Kidney (tissue), 14 donors: ENCODE data around the gene ASAP3. TPM values are rescaled to one million over a fixed set of nuclear protein-coding genes. Genes with fewer than 3 reads are reported as not detected.

Experiments used
- DNase-seq, 5 donors: peaks; one replicate each; pipeline ENCODE4 v3.0.0-alpha.2; 2013 to 2020
- FAIRE-seq: peaks from 2 replicates; lab custom pipeline; 2012; peaks lifted over from hg19 to GRCh38; lab: Jason Lieb, UNC
- H3K27ac ChIP-seq, 2 donors: one replicate each; pipeline ENCODE4 v1.7.0; 2013; ENCODE audit warnings: low read depth in 2 of 2, low read length in 2 of 2, inconsistent platforms in 1 of 2
- H3K27me3 ChIP-seq: one replicate; pipeline ENCODE4 v1.7.1; 2013; ENCODE audit warnings: low read length, inconsistent platforms; ENCODE audit not compliant: control insufficient read depth, insufficient read depth
- H3K36me3 ChIP-seq, 3 donors: one replicate each; pipeline versions ENCODE4 v1.7.0 to v1.7.1; 2013; ENCODE audit warnings: low read length in 3 of 3, control low read depth in 1 of 3, inconsistent platforms in 1 of 3; ENCODE audit not compliant: insufficient read depth in 3 of 3, control insufficient read depth in 2 of 3
- H3K4me1 ChIP-seq, 3 donors: one replicate each; pipeline versions ENCODE4 v1.7.0 to v1.7.1; 2013; ENCODE audit warnings: low read length in 3 of 3, inconsistent platforms in 1 of 3, low read depth in 1 of 3; ENCODE audit not compliant: control insufficient read depth in 2 of 3, insufficient read depth in 2 of 3
- H3K4me3 ChIP-seq, 3 donors: one replicate each; pipeline versions ENCODE4 v1.7.0 to v1.8.1; 2013; ENCODE audit warnings: low read length in 3 of 3, control low read depth in 1 of 3, inconsistent platforms in 1 of 3
- H3K9ac ChIP-seq, 3 donors: one replicate each; pipeline versions ENCODE4 v1.7.0 to v1.7.1; 2013; ENCODE audit warnings: low read length in 3 of 3, control low read depth in 1 of 3, inconsistent platforms in 1 of 3
- H3K9me3 ChIP-seq, 3 donors: one replicate each; pipeline versions ENCODE4 v1.7.0 to v1.7.1; 2013; ENCODE audit warnings: low read length in 3 of 3, control low read depth in 1 of 3, inconsistent platforms in 1 of 3; ENCODE audit not compliant: control insufficient read depth in 2 of 3, insufficient read depth in 1 of 3
- CTCF ChIP-seq: IDR thresholded peaks from 3 replicates; pipeline ENCODE4 v1.5.1; 2012; ENCODE audit warnings: mild to moderate bottlenecking, moderate library complexity, borderline replicate concordance; ENCODE audit not compliant: insufficient read depth; ENCODE audit errors: extremely low read depth
- intact Hi-C: fragments of 100-400 bp; cut with DNase I; formaldehyde crosslinking; loops from one replicate; pipeline ENCODE4 v1.11.1; 2022
- polyA plus RNA-seq: library from polyadenylated mRNA; stranded (reverse); fragments of 350-450 nt; fragmentation: Illumina TruSeq; extraction: RNeasy Lipid Tissue Mini Kit (QIAGEN cat#74804); gene quantifications from one replicate; pipeline ENCODE4 v1.2.3, GENCODE V29; 2014; ENCODE audit warnings: low read depth, low replicate concordance; ENCODE audit not compliant: insufficient read depth
- total RNA-seq: library from RNA; stranded (reverse); fragmentation: NEBNext Ultra II Directional; extraction: Animal tissue kit (Norgen Biotek cat#: 25700); gene quantifications from one replicate; pipeline ENCODE4 v1.2.1, GENCODE V29; 2021
- donor health status: control.
- donor health status: control.
- donor health status: control.
- donor health status: control.
- donor health status: control.
- donor health status: DM: yes; HTN: yes; CAD: no.
- donor health status: Normal renal cell carcinoma (clear cell type).

ASAP3 gene
- total and polyA plus RNA-seq, 2 donors from 2014 or later, result 29.9 to 37.8 TPM

GRCh38 chr1:23423415-23424292, 60.3 kb downstream of the ASAP3 start:
- no peak for FAIRE-seq
- DNase-seq, result peak; percentile 45 to 90 (median 70)
- Histone ChIP-seq H3K27me3 (no peaks in the 10 kb centered on the region), H3K27ac (peak overlapping the region; percentile 74 to 77), H3K36me3 (peaks cover 0 to 6% (median 0%) of the 10 kb centered on the region in 3 donors), H3K4me3 (peak overlapping the region; percentile 4 to 73 (median 46)), H3K9ac (peak overlapping the region in 1 of 3 donors; percentile 78), H3K4me1 (peaks cover 5 to 26% (median 20%) of the 10 kb centered on the region in 3 donors), H3K9me3 (no peaks in the 10 kb centered on the region)
- intact Hi-C loops, result no loop called here
- no peak for TF ChIP-seq CTCF

GRCh38 chr1:23422941-23423340, 61.0 kb downstream of the ASAP3 start:
- H3K9ac ChIP-seq, result peak overlapping the region in 1 of 3 donors; percentile 78
- intact Hi-C loops, result no loop called here
- peak overlapping the region; percentile 62 to 77 for H3K27ac ChIP-seq
- H3K4me3 ChIP-seq, result peak overlapping the region in 2 of 3 donors; percentile 32 to 73
- H3K36me3 ChIP-seq, result peaks cover 0 to 6% (median 0%) of the 10 kb centered on the region in 3 donors
- H3K27me3 ChIP-seq, result no peaks in the 10 kb centered on the region
- TF ChIP-seq CTCF, result no peak
- H3K9me3 ChIP-seq, result no peaks in the 10 kb centered on the region
- no peak for FAIRE-seq
- peaks cover 5 to 27% (median 22%) of the 10 kb centered on the region in 3 donors for H3K4me1 ChIP-seq
- peak in 1 of 5 donors; percentile 29 for DNase-seq

- intact Hi-C loops, result no loop called here
- peak overlapping the region; percentile 62 to 77 for H3K27ac ChIP-seq
- H3K36me3 ChIP-seq, result peaks cover 0 to 6% (median 0%) of the 10 kb centered on the region in 3 donors
- FAIRE-seq, result no peak
- peaks cover 5 to 30% (median 24%) of the 10 kb centered on the region in 3 donors for H3K4me1 ChIP-seq
- H3K9me3 ChIP-seq, result no peaks in the 10 kb centered on the region
- no peak for TF ChIP-seq CTCF
- peak overlapping the region in 1 of 3 donors; percentile 78 for H3K9ac ChIP-seq
- no peaks in the 10 kb centered on the region for H3K27me3 ChIP-seq
- peak overlapping the region in 2 of 3 donors; percentile 14 to 73 for H3K4me3 ChIP-seq
- DNase-seq, result peak; percentile 37 to 89 (median 63)
Measured at GRCh38 chr1:23422241-23422877, 61.6 kb downstream of the ASAP3 start.
